Measurements from ENCODE around the gene SGIP1.

SGIP1 gene

GRCh38 chr1:66523562-66523961 lies 10.4 kb upstream of the SGIP1 start:
- no peak for DNase-seq (ENCODE audit: low spot score)

GRCh38 chr1:66525086-66525485 lies 8.9 kb upstream of the SGIP1 start:
- DNase-seq (ENCODE audit: low spot score): no peak

GRCh38 chr1:66526036-66526435 lies 7.9 kb upstream of the SGIP1 start:
- no peak for DNase-seq (ENCODE audit: low spot score)

- DNase-seq (ENCODE audit: low spot score): no peak
These were observed 7.0 kb upstream of the SGIP1 start for GRCh38 chr1:66526991-66527390.

- DNase-seq (ENCODE audit: low spot score): no peak
These were observed 6.3 kb upstream of the SGIP1 start for GRCh38 chr1:66527686-66528085.

- no peak for DNase-seq (ENCODE audit: low spot score)
These were observed 5.4 kb upstream of the SGIP1 start for GRCh38 chr1:66528580-66528979.

GRCh38 chr1:66532214-66532613 lies 1.7 kb upstream of the SGIP1 start:
- no peak for DNase-seq (ENCODE audit: low spot score)

- no peak for DNase-seq (ENCODE audit: low spot score)
These were observed 862 bp upstream of the SGIP1 start for GRCh38 chr1:66532798-66533783.

GRCh38 chr1:66535061-66535460 lies 1.1 kb downstream of the SGIP1 start:
- no peak for DNase-seq (ENCODE audit: low spot score)

GRCh38 chr1:66535853-66536252 lies 1.9 kb downstream of the SGIP1 start:
- DNase-seq (ENCODE audit: low spot score): no peak

GRCh38 chr1:66537718-66538117 lies 3.8 kb downstream of the SGIP1 start:
- DNase-seq (ENCODE audit: low spot score): no peak

GRCh38 chr1:66539491-66539890 lies 5.5 kb downstream of the SGIP1 start:
- no peak for DNase-seq (ENCODE audit: low spot score)

- DNase-seq (ENCODE audit: low spot score): no peak
These were observed 6.6 kb downstream of the SGIP1 start for GRCh38 chr1:66540434-66541032.

GRCh38 chr1:66542314-66542713 lies 8.4 kb downstream of the SGIP1 start:
- no peak for DNase-seq (ENCODE audit: low spot score)

GRCh38 chr1:66542811-66543767 lies 9.1 kb downstream of the SGIP1 start:
- no peak for DNase-seq (ENCODE audit: low spot score)

GRCh38 chr1:66546047-66546810 lies 12.3 kb downstream of the SGIP1 start:
- DNase-seq (ENCODE audit: low spot score): no peak

GRCh38 chr1:66549017-66549416 lies 15.1 kb downstream of the SGIP1 start:
- no peak for DNase-seq (ENCODE audit: low spot score)

- DNase-seq (ENCODE audit: low spot score): no peak
These were observed 16.3 kb downstream of the SGIP1 start for GRCh38 chr1:66550243-66550642.

- DNase-seq (ENCODE audit: low spot score): no peak
These were observed 18.3 kb downstream of the SGIP1 start for GRCh38 chr1:66552287-66552686.

- DNase-seq (ENCODE audit: low spot score): no peak
These were observed 18.9 kb downstream of the SGIP1 start for GRCh38 chr1:66552829-66553228.

GRCh38 chr1:66553846-66554245 lies 19.9 kb downstream of the SGIP1 start:
- no peak for DNase-seq (ENCODE audit: low spot score)
